GM12878 (cell line): ENCODE data around the gene SRGAP1. TPM values are rescaled to one million over a fixed set of nuclear protein-coding genes. Genes with fewer than 3 reads are reported as not detected.

Experiments used
- ATAC-seq: fragments of 200-7000 bp; cut with Tn5 transposase; 3 replicates; pipeline ENCODE4 v1.9.1; 2020; ENCODE audit warnings: mild to moderate bottlenecking, moderate library complexity
- BruUV-seq: library from RNA; stranded (reverse); fragments of 400-500 nt; replicated peaks from 2 replicates; lab custom pipeline; 2021; lab: Mats Ljungman, UMichigan
- CTCF ChIA-PET: fragments of 300-600 bp; sonication (Branson Sonifier 250); formaldehyde crosslinking; extraction: SDS; loops from one replicate; lab custom pipeline; 2021; ENCODE audit warnings: inconsistent platforms; lab: Yijun Ruan, JAX
- POLR2A ChIA-PET: fragments of 350-600 bp; formaldehyde crosslinking; extraction: SDS; loops from one replicate; lab custom pipeline; 2021; ENCODE audit warnings: inconsistent platforms; lab: Charles Lee
- RAD21 ChIA-PET: fragments of 300-600 bp; sonication (Branson Sonifier 250); formaldehyde crosslinking; loops from one replicate; lab custom pipeline; 2023; ENCODE audit warnings: antibody characterized with exemption; ENCODE audit not compliant: unreplicated experiment; lab: Charles Lee
- SMC1A ChIA-PET: fragments of 300-600 bp; sonication (Branson Sonifier 250); formaldehyde crosslinking; loops from one replicate; lab custom pipeline; 2023; ENCODE audit not compliant: unreplicated experiment, uncharacterized antibody; lab: Charles Lee
- DNase-seq: peaks from one replicate; pipeline ENCODE4 v3.0.0-alpha.2; 2011; ENCODE audit warnings: low read depth, low spot score
- FAIRE-seq: peaks from 3 replicates; lab custom pipeline; 2011; peaks lifted over from hg19 to GRCh38; lab: Jason Lieb, UNC
- H2AFZ ChIP-seq: 2 replicates; pipeline ENCODE4 v1.6.0; 2011; ENCODE audit warnings: low read depth, low read length, control low read depth; ENCODE audit not compliant: control insufficient read depth
- H3K27ac ChIP-seq: 2 replicates; pipeline ENCODE4 v1.5.1; 2011; ENCODE audit warnings: control low read depth; ENCODE audit not compliant: control insufficient read depth, insufficient read depth
- H3K27me3 ChIP-seq, 2 experiments: replicated peaks in 1 of 2; 2 replicates each; pipeline versions ENCODE4 v1.6.0 to v1.6.1; 2011; ENCODE audit warnings: low read length in 1 of 2; ENCODE audit not compliant: control insufficient read depth in 2 of 2, insufficient read depth in 2 of 2
- H3K36me3 ChIP-seq, 2 experiments: 2 replicates each; pipeline ENCODE4 v1.5.1; 2011; ENCODE audit warnings: low read length in 1 of 2; ENCODE audit not compliant: control insufficient read depth in 2 of 2, insufficient read depth in 2 of 2
- H3K4me1 ChIP-seq: 2 replicates; pipeline ENCODE4 v1.6.1; 2011; ENCODE audit warnings: mild to moderate bottlenecking, low read length, moderate library complexity, mixed read lengths; ENCODE audit not compliant: control insufficient read depth, insufficient read depth
- H3K4me2 ChIP-seq: 2 replicates; pipeline ENCODE4 v1.6.0; 2011; ENCODE audit warnings: control low read depth; ENCODE audit not compliant: control insufficient read depth, insufficient read depth
- H3K4me3 ChIP-seq: fragments of 200-600 bp; sonication (generic); 2 replicates; pipeline ENCODE4 v1.5.1; 2016
- H3K79me2 ChIP-seq: 2 replicates; pipeline ENCODE4 v1.6.0; 2011; ENCODE audit warnings: low read length; ENCODE audit not compliant: control insufficient read depth, insufficient read depth
- H3K9ac ChIP-seq: 2 replicates; pipeline ENCODE4 v1.8.0; 2011; ENCODE audit warnings: low read length, control low read depth, mixed read lengths; ENCODE audit not compliant: control insufficient read depth, insufficient read depth
- H3K9me3 ChIP-seq: replicated peaks from 3 replicates; pipeline ENCODE4 v1.5.1; 2011; ENCODE audit warnings: mild to moderate bottlenecking, low read length; ENCODE audit not compliant: control insufficient read depth, insufficient read depth
- H4K20me1 ChIP-seq: 2 replicates; pipeline ENCODE4 v1.6.0; 2011; ENCODE audit not compliant: control insufficient read depth, insufficient read depth
- ETV6 ChIP-seq, 2 experiments: fragments of 450-650 bp in 1 of 2; IDR thresholded peaks in 1 of 2; conservative IDR thresholded peaks in 1 of 2; 2 replicates each; pipeline ENCODE4 v1.6.1; 2014; ENCODE audit warnings: antibody characterized with exemption in 1 of 2, borderline replicate concordance in 1 of 2, low read depth in 1 of 2, mild to moderate bottlenecking in 1 of 2, moderate library complexity in 1 of 2
- GABPA ChIP-seq: IDR thresholded peaks from 2 replicates; pipeline ENCODE4 v1.6.1; 2014; ENCODE audit warnings: antibody characterized with exemption, low read depth, mild to moderate bottlenecking, inconsistent platforms
- KAT2A ChIP-seq: conservative IDR thresholded peaks from 2 replicates; pipeline ENCODE4 v1.6.1; 2011; ENCODE audit warnings: low read depth, low read length; ENCODE audit not compliant: control insufficient read depth
- MEF2B ChIP-seq: fragments of 450-650 bp; IDR thresholded peaks from 2 replicates; pipeline ENCODE4 v1.6.1; 2018; ENCODE audit warnings: mild to moderate bottlenecking, moderate library complexity; ENCODE audit not compliant: partially characterized antibody, poor library complexity, severe bottlenecking
- MXI1 ChIP-seq: fragments of 150-350 bp; IDR thresholded peaks from 2 replicates; pipeline ENCODE4 v1.6.1; 2011; ENCODE audit warnings: low read depth, mild to moderate bottlenecking, inconsistent platforms, low read length, improper control_type of control experiment
- RELB ChIP-seq: fragments of 450-650 bp; IDR thresholded peaks from 2 replicates; pipeline ENCODE4 v1.6.1; 2017; ENCODE audit warnings: low read depth, mild to moderate bottlenecking, moderate library complexity
- SP1 ChIP-seq: IDR thresholded peaks from one replicate; pipeline ENCODE4 v1.6.1; 2011; ENCODE audit warnings: low read depth, low read length
- SPI1 ChIP-seq: IDR thresholded peaks from 2 replicates; pipeline ENCODE4 v1.6.1; 2011; ENCODE audit warnings: low read depth, mild to moderate bottlenecking, low read length, moderate library complexity, borderline replicate concordance; ENCODE audit not compliant: insufficient read depth
- ZNF592 ChIP-seq: fragments of 450-650 bp; IDR thresholded peaks from 2 replicates; pipeline ENCODE4 v1.6.1; 2017; ENCODE audit warnings: mild to moderate bottlenecking, moderate library complexity
- ZSCAN29 ChIP-seq: fragments of 450-650 bp; IDR thresholded peaks from 2 replicates; pipeline ENCODE4 v1.6.1; 2017; ENCODE audit warnings: mild to moderate bottlenecking, moderate library complexity
- WGBS: methylation state at CpG from one replicate; pipeline ENCODE4 v1.1.6; 2016; ENCODE audit warnings: low lambda C conversion rate; ENCODE audit not compliant: insufficient replicate concordance, insufficient coverage; ENCODE audit errors: missing lambda C conversion rate; 5-methylcytosine and 5-hydroxymethylcytosine counted together
- in situ Hi-C: fragments of 300-500 bp; cut with MboI; formaldehyde crosslinking; loops from 9 replicates; pipeline ENCODE4 v1.14.3; 2018; ENCODE audit warnings: mixed read lengths
- intact Hi-C: fragments of 100-400 bp; cut with micrococcal nuclease; formaldehyde crosslinking; loops from one replicate; pipeline ENCODE4 v1.14.2; 2022; ENCODE audit not compliant: unreplicated experiment
- polyA plus RNA-seq, 11 experiments: library from polyadenylated mRNA; depleted of rRNA in 4 of 11; unstranded in 6 of 11; stranded (reverse) in 5 of 11; fragments of >200 nt; fragmentation: Nextera tagmentation in 4 of 11; fragmentation: Illumina TruSeq in 1 of 11; extraction: Ambion mirVana in 4 of 11; extraction: Trizol in 1 of 11; gene quantifications; 1 replicate in 1 of 11; 2 replicates in 10 of 11; pipeline versions ENCODE4 v1.2.1 to v1.2.3, GENCODE V29; 2011 to 2016; ENCODE audit warnings: inconsistent platforms in 2 of 11, missing spikeins in 2 of 11, low read depth in 1 of 11
- total RNA-seq, 4 experiments: library from RNA; depleted of rRNA in 3 of 4; stranded (reverse); fragments of >200 nt in 3 of 4; fragmentation: Illumina TruSeq in 1 of 4; extraction: Trizol in 1 of 4; gene quantifications; 2 replicates each; pipeline versions ENCODE4 v1.2.1 to v1.2.3, GENCODE V29; 2013 to 2021
- TF ChIP-seq, protein P1 (sequence below): fragments of 450-650 bp; conservative IDR thresholded peaks from 2 replicates; pipeline ENCODE4 v1.6.1; 2017; ENCODE audit warnings: mild to moderate bottlenecking, moderate library complexity

Gene SRGAP1
- total and polyA plus RNA-seq, 10 of the 15 experiments (the other 5 are each of a cell fraction or from before 2014, with no cell fraction given) = 0.16 to 0.85 (median 0.46) TPM

DNA sequence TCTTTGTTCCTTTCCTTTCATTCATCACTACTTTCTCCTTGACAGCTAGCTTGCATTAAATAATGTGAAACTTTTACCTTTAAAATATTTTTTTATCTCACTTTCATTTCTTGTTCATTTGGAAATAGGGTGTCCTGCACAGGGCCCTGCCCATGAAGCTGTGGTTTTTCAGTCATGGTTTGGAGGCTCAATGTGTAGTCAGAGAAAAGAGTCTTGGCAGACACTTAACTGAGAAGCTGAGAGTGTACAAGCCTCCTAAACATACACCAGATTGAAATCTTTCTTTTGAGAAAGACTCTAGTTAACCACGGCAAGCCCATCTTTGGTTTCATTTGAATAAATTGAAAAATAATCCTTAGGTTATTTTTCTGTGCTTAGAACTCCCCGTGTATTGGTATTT, 303.4 kb downstream of the SRGAP1 start:
- WGBS = 10% methylated on average over 2 of the region's 2 CpGs
- in situ Hi-C loops = no loop called here
- Histone ChIP-seq H3K9ac (no peak overlapping the region), H3K9me3 (no peaks in the 10 kb centered on the region), H3K4me3 (no peak overlapping the region), H2AFZ (no peak overlapping the region)
- DNase-seq = no peak
- TF ChIP-seq MXI1 = no peak
- TF ChIP-seq ZSCAN29 = no peak
- TF ChIP-seq GABPA = no peak
- no peak for TF ChIP-seq SPI1
- TF ChIP-seq ZNF592 = no peak
- TF ChIP-seq KAT2A = no peak
- TF ChIP-seq ETV6 (conservative IDR thresholded peaks at IDR 0.05 in 1 of 2, IDR thresholded peaks at IDR 0.05 in 1 of 2; ENCODE audit: borderline replicate concordance in 1 of 2, low read depth in 1 of 2) = no peak
- no peak for TF ChIP-seq RELB
- TF ChIP-seq SP1 = no peak
- TF ChIP-seq, protein P1, sequence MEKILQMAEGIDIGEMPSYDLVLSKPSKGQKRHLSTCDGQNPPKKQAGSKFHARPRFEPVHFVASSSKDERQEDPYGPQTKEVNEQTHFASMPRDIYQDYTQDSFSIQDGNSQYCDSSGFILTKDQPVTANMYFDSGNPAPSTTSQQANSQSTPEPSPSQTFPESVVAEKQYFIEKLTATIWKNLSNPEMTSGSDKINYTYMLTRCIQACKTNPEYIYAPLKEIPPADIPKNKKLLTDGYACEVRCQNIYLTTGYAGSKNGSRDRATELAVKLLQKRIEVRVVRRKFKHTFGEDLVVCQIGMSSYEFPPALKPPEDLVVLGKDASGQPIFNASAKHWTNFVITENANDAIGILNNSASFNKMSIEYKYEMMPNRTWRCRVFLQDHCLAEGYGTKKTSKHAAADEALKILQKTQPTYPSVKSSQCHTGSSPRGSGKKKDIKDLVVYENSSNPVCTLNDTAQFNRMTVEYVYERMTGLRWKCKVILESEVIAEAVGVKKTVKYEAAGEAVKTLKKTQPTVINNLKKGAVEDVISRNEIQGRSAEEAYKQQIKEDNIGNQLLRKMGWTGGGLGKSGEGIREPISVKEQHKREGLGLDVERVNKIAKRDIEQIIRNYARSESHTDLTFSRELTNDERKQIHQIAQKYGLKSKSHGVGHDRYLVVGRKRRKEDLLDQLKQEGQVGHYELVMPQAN = no peak
- no peak for TF ChIP-seq MEF2B
- TF ChIP-seq, all 136 proteins: peak for 0
- Histone ChIP-seq H3K27ac (no peak overlapping the region), H3K4me2 (no peak overlapping the region), H3K36me3 (no peaks in the 10 kb centered on the region), H3K4me1 (no peaks in the 10 kb centered on the region), H3K79me2 (no peaks in the 10 kb centered on the region), H4K20me1 (no peaks in the 10 kb centered on the region), H3K27me3 (no peaks in the 10 kb centered on the region)
- POLR2A ChIA-PET = interaction anchor here (0.5 kb wide), 1 partner anchor 97 kb away, joined by 7 read pairs; no protein-coding TSS in a partner anchor
- SMC1A ChIA-PET = interaction anchor here (1.3 kb wide), 1 partner anchor 183 kb away, joined by 3 read pairs; no protein-coding TSS in a partner anchor
- FAIRE-seq (no peak), ATAC-seq (no peak)
- RAD21 ChIA-PET = no interaction called here
- intact Hi-C loops = no loop called here
- BruUV-seq = no TSS peak
- CTCF ChIA-PET = interaction anchor here (0.6 kb wide), 1 partner anchor 127 kb away, joined by 3 read pairs; no protein-coding TSS in a partner anchor
